Ovary (tissue), 3 donors: ENCODE results near the gene TKTL1.
"Not testable (repeated sequence)": the region's sequence is repeated elsewhere in the genome, so short reads cannot be mapped to it uniquely, and the experiment has no call there.

ENCODE experiments used
- CTCF ChIP-seq, 3 donors: fragments of 450-650 bp in 2 of 3; fragments of 200-600 bp in 1 of 3; IDR thresholded peaks; one replicate each; pipeline versions ENCODE4 v1.5.1 to v1.8.0; 2016 to 2022; ENCODE audit warnings: antibody characterized with exemption in 3 of 3, mild to moderate bottlenecking in 1 of 3
- POLR2A ChIP-seq: fragments of 450-650 bp; IDR thresholded peaks from one replicate; pipeline ENCODE4 v1.6.1; 2017; ENCODE audit warnings: antibody characterized with exemption, mild to moderate bottlenecking, moderate library complexity
- donor health status: DM: no; HTN: no; CAD: no.

GRCh38 chrX:154284489-154285338 lies 10.9 kb upstream of the TKTL1 start:
- TF ChIP-seq CTCF (IDR thresholded peaks at IDR 0.05); POLR2A: not testable (repeated sequence)
